Fibroblast of skin of back (primary cell): ENCODE measurements around the gene FETUB.

Experiments
- DNase-seq: peaks from one replicate; pipeline ENCODE4 v3.0.0-alpha.2; 2013

The FETUB gene

GRCh38 chr3:186636536-186636935, 3.7 kb upstream of the FETUB start:
- no peak for DNase-seq

DNA sequence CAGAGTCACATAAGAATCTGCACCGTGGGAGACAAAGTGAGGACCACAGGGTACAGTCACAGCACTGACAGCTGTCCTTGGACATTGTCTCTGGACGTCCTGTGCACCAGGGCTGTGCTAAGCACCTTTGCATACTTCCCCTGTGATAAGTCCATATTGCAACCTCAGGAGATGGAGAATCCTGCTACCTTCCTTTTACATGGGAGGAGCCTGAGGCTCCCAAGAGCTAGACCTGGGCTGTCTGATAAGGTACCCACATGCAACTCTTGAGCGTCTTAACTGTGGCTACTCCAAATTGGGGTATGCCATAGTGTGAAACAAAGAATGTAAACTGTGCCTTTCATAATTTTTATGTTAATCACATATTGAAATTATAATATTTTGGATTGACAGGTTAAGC, 2.5 kb upstream of the FETUB start:
- DNase-seq, result no peak

GRCh38 chr3:186638259-186638658, 1.9 kb upstream of the FETUB start:
- DNase-seq, result no peak

- DNase-seq, result peak; percentile 33
Measured at GRCh38 chr3:186640473-186640818, 247 bp downstream of the FETUB start.

GRCh38 chr3:186640929-186641328, 730 bp downstream of the FETUB start:
- DNase-seq, result no peak

DNA sequence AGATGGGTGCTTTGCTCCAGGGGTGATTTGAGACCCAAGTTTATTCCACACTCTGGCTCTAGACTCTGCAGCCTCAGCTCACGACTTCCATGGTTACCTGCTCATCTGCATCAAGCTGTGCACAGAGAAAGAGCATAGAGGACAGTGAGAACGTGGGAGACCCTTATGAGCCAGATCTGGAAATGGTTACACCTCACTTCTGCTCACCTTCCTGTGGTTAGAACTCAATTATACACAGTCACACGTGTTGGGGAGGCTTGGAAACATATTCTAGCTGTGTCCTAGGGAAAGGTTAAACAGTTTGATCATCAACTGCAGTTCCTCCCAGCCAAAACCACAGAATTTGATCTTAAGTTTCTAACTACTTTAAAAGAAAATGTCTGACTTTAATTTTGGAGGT, 1.8 kb downstream of the FETUB start:
- no peak for DNase-seq

DNA sequence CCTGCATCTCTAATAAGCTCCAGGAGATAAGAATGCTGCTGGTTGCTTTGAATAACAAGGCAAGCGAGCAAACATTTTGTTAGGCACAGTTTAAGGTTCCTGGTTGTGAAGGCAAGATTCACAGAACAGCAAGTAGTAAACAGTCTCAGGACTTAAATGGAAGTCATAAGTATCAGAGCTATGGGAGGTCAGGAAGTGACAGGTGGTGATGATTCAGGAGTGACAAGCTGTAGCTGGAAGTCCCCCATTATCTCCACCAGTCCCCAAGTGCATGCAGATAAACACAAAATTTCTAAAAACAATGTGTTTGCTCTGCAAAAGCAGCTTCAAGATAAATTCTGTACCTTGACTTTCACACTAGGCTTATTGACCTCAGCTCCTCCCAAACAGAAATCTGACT, 3.3 kb downstream of the FETUB start:
- no peak for DNase-seq

GRCh38 chr3:186644683-186645082, 4.5 kb downstream of the FETUB start:
- DNase-seq, result no peak

GRCh38 chr3:186646106-186646505, 5.9 kb downstream of the FETUB start:
- DNase-seq, result no peak

GRCh38 chr3:186646841-186647240, 6.6 kb downstream of the FETUB start:
- no peak for DNase-seq

DNA sequence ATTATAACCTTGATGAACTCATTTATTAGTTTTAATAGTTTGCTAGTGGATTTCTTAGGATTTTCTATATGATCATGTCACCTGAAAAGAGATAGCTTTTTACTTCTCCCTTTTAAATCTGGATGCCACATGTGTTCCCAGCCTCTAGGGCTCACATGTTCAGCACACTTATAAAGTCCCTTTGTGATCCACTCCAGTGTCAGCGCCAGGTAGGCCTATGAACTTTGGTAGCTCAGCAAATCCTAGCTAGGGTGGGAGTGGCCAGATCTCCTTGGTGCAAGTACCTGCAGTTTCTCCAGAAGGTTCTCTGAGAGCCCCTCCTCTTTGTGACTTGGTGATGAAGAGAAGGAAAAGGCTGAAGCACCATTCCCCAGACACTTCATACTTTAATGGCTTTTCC, 8.7 kb downstream of the FETUB start:
- DNase-seq, result no peak

- DNase-seq, result no peak
Measured at GRCh38 chr3:186651678-186652215, 11.5 kb downstream of the FETUB start.

DNA sequence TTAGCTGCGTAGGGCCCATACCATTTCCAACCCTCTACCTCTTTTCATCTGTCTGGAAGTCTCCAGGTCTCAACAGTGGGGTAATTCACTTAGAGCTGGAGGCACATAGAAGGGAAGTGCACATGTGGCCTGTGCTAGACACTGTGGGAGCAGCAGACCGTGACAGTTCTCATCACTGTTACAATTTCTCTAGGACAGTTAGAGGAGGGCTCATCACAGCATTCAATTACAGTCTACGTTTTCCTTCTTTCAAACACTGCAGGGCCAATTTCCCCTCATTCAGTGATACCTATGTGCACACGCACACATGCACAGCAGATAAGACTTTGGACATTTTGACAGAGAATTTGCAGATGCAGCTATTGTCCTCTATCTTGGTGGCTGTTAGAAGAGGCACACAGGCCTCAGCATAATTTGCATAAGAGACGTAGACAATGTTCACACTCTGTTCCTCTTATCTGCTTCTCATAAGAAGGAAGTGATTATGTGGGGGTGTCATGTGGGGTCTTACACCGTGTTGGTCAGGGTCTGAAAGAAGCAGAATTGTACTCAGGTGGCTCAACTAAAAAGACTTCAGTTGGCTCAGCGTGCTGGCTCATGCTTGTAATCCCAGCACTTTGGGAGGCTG, 13.0 kb downstream of the FETUB start:
- no peak for DNase-seq

GRCh38 chr3:186653984-186654383, 13.8 kb downstream of the FETUB start:
- no peak for DNase-seq

GRCh38 chr3:186663361-186664118, 23.3 kb downstream of the FETUB start:
- DNase-seq, result no peak

GRCh38 chr3:186664119-186664495, 23.9 kb downstream of the FETUB start:
- DNase-seq, result no peak

GRCh38 chr3:186664506-186664905, 24.3 kb downstream of the FETUB start:
- no peak for DNase-seq

- no peak for DNase-seq
Measured at GRCh38 chr3:186665625-186666188, 25.5 kb downstream of the FETUB start, which contains the start of gene HRG. HRG (plus strand) TSS chr3:186666014; CDS start chr3:186666032, 18 bp downstream.

DNA sequence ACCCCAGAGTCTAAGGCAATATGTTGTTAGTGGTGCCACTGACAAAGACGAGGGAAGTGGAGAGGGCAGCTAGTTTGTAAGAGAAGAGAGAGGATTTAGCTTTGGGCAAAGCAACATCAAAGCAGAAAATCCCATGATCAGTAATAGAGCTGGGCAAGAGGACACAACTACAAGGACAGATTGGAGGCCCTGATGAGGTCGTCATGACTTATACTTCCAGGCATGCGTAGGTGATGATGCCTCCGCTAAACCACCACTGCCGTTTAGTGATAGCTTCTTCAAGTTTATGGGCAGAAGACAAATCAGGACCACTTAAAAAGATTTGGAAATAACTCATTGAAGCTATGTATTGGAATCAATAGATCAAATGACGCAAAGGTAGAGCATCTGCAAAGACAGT, 28.2 kb downstream of the FETUB start:
- DNase-seq, result no peak

DNA sequence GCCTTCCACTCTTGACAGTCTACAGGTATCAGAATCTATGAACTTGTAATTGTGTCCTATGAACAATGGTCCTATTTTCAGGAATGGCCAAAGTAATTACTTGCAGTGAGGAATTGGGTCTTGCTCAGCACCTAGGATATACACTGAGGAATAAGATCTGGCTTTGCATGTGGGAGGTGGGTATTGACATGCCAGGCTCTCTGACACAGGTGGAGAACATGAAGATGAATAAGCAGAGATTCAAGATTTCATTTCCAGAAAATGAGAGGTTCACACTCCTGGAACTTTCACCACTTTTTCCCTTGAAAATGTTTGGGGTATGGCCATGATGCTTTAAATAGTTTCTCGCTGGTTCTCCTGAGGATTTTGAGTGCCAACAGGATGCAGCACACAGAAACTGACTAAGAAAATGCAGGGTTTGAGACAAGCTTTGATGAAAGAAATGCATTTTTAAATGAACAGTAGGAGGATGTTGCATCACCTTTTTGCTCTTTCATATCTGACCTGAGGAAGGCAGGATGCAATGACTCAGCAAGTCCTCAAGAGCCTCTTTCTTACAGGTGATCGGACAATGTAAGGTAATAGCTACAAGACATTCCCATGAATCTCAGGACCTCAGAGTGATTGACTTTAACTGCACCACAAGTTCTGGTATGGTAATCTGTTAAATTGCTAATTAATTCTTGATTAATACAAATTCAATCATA, 29.3 kb downstream of the FETUB start:
- no peak for DNase-seq

DNA sequence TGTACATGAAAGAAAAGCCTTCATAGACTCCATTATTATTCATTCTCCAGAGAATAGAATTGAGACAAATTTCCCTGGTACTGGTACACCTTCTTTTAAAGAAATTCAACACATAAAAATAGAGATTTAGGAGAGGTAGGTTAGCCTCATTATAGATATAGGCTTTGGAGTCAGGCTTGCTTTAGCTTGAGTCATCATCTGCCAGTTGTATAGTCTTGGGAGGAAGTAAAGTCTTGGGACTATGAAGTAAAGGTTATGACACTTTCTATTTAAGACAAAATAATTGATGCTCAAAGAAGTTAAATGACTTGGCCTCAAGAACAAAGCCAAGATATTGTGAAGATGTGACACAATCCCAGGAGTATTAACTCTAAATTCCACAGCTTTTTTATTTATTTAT, 30.0 kb downstream of the FETUB start:
- DNase-seq, result no peak

GRCh38 chr3:186671051-186671450, 30.9 kb downstream of the FETUB start:
- DNase-seq, result no peak

- no peak for DNase-seq
Measured at GRCh38 chr3:186678604-186679003, 38.4 kb downstream of the FETUB start.
